Smooth muscle cell of trachea (primary cell): ENCODE data around the gene GPR156. TPM values are rescaled to one million over a fixed set of nuclear protein-coding genes. Genes with fewer than 3 reads are reported as not detected.

Source experiments
- total RNA-seq: library from RNA; depleted of rRNA; stranded (reverse); fragments of >200 nt; gene quantifications from 2 replicates; pipeline ENCODE4 v1.2.1, GENCODE V29; 2014

GPR156 gene
- 0.44 and 0.50 TPM in 2 replicates for total RNA-seq

GRCh38 chr3:120284747-120285507 is at the start of gene GPR156:
Gene GPR156 (minus strand): TSS chr3:120285222. CDS start chr3:120244098, 41,124 bp downstream.

Other genes with a start within 250 kb of the GPR156 start
- gene GSK3B, start 190.8 kb downstream of the GPR156 start, total RNA-seq, result 33.7 and 47.3 TPM in 2 replicates
- 25.3 and 32.6 TPM in 2 replicates for gene LRRC58, start 64.1 kb upstream of the GPR156 start, total RNA-seq
- gene FSTL1, start 165.8 kb upstream of the GPR156 start, total RNA-seq, result 752 and 963 TPM in 2 replicates